A549 (cell line): ENCODE data around the gene UBASH3B. TPM values are rescaled to one million over a fixed set of nuclear protein-coding genes. Genes with fewer than 3 reads are reported as not detected.
"Not testable (repeated sequence)": the region's sequence is repeated elsewhere in the genome, so short reads cannot be mapped to it uniquely, and the experiment has no call there.

Experiments
- ATAC-seq, 2 experiments: fragments of 200-7000 bp in 1 of 2; fragments of >200 bp in 1 of 2; cut with Nextera tagmentation in 1 of 2; cut with Tn5 transposase in 1 of 2; 3 replicates each; pipeline versions ENCODE4 v1.8.0 to v1.9.1; 2018 to 2020; ENCODE audit warnings: mild to moderate bottlenecking in 1 of 2, moderate library complexity in 1 of 2
- CTCF ChIA-PET: fragments of 300-600 bp; sonication (Branson Sonifier 250); formaldehyde crosslinking; extraction: SDS; loops from one replicate; lab custom pipeline; 2021; ENCODE audit warnings: antibody characterized with exemption, inconsistent platforms; lab: Yijun Ruan, JAX
- POLR2A ChIA-PET: fragments of 350-600 bp; formaldehyde crosslinking; extraction: SDS; loops from one replicate; lab custom pipeline; 2021; ENCODE audit warnings: antibody characterized with exemption, inconsistent platforms; lab: Yijun Ruan, JAX
- DNase-seq, 2 experiments: peaks; one replicate each; pipeline versions ENCODE4 v3.0.0 to v3.0.0-alpha.2; 2011 to 2016; ENCODE audit warnings: low read depth in 1 of 2, low spot score in 1 of 2
- FAIRE-seq: peaks from 2 replicates; lab custom pipeline; 2011; peaks lifted over from hg19 to GRCh38; lab: Jason Lieb, UNC
- H3K27ac ChIP-seq, 2 experiments: fragments of >200 bp; sonication (Bioruptor Twin); formaldehyde crosslinking; 3 replicates each; pipeline ENCODE4 v1.5.1; 2016 to 2017
- H3K4me1 ChIP-seq: fragments of >200 bp; sonication (Bioruptor Twin); formaldehyde crosslinking; 3 replicates; pipeline ENCODE4 v1.6.1; 2016
- H3K4me2 ChIP-seq: fragments of >200 bp; sonication (Bioruptor Twin); formaldehyde crosslinking; 3 replicates; pipeline ENCODE4 v1.6.1; 2016
- H3K4me3 ChIP-seq: fragments of >200 bp; sonication (Bioruptor Twin); formaldehyde crosslinking; 3 replicates; pipeline ENCODE4 v1.5.1; 2016
- H3K9me3 ChIP-seq: fragments of >200 bp; sonication (Bioruptor Twin); formaldehyde crosslinking; 3 replicates; pipeline ENCODE4 v1.6.1; 2016
- CBX8 ChIP-seq: fragments of 200-600 bp; sonication (generic); IDR thresholded peaks from 2 replicates; pipeline ENCODE4 v1.6.1; 2016
- CEBPB ChIP-seq, 2 experiments: fragments of >200 bp in 1 of 2; sonication (Bioruptor Twin) in 1 of 2; formaldehyde crosslinking in 1 of 2; IDR thresholded peaks; 2 replicates each; pipeline ENCODE4 v1.6.1; 2012 to 2016
- EHMT2 ChIP-seq: fragments of 200-600 bp; sonication (generic); IDR thresholded peaks from 2 replicates; pipeline ENCODE4 v1.6.1; 2016; ENCODE audit warnings: antibody characterized with exemption, low read depth, mild to moderate bottlenecking, moderate library complexity
- EP300 ChIP-seq, 2 experiments: fragments of >200 bp; sonication (Bioruptor Twin); formaldehyde crosslinking; IDR thresholded peaks; 2 replicates in 1 of 2; 3 replicates in 1 of 2; pipeline ENCODE4 v1.6.1; 2016 to 2017
- ESRRA ChIP-seq: fragments of 150-350 bp; IDR thresholded peaks from 2 replicates; pipeline ENCODE4 v1.6.1; 2014; ENCODE audit warnings: mild to moderate bottlenecking, low read length, borderline replicate concordance
- FOSL2 ChIP-seq, 2 experiments: fragments of 450-650 bp in 1 of 2; fragments of >200 bp in 1 of 2; sonication (Bioruptor Twin) in 1 of 2; formaldehyde crosslinking; IDR thresholded peaks; 2 replicates each; pipeline versions ENCODE4 v1.5.0 to v1.6.1; 2016 to 2020; ENCODE audit warnings: mild to moderate bottlenecking in 1 of 2, moderate library complexity in 1 of 2
- FOXS1 ChIP-seq: fragments of 250-450 bp; sonication (Bioruptor Pico); IDR thresholded peaks from 2 replicates; pipeline ENCODE4 v1.5.0; 2020; ENCODE audit warnings: mild to moderate bottlenecking, moderate library complexity
- GATA3 ChIP-seq: IDR thresholded peaks from 2 replicates; pipeline ENCODE4 v1.6.1; 2012; ENCODE audit warnings: borderline replicate concordance
- HDAC2 ChIP-seq: fragments of 200-600 bp; sonication (generic); IDR thresholded peaks from 2 replicates; pipeline ENCODE4 v1.6.1; 2016
- JUNB ChIP-seq: fragments of >200 bp; sonication (Bioruptor Twin); formaldehyde crosslinking; IDR thresholded peaks from 2 replicates; pipeline ENCODE4 v1.6.1; 2016
- MAFK ChIP-seq: fragments of 450-650 bp; IDR thresholded peaks from 2 replicates; pipeline ENCODE4 v1.6.1; 2014; ENCODE audit not compliant: partially characterized antibody
- MAX ChIP-seq: IDR thresholded peaks from 2 replicates; pipeline ENCODE4 v1.6.1; 2012
- MYC ChIP-seq: IDR thresholded peaks from 2 replicates; pipeline ENCODE4 v1.6.1; 2012; ENCODE audit warnings: mild to moderate bottlenecking, inconsistent platforms, low read length, improper control_type of control experiment, borderline replicate concordance
- REST ChIP-seq: fragments of 200-600 bp; sonication (generic); IDR thresholded peaks from 2 replicates; pipeline ENCODE4 v1.6.1; 2016; ENCODE audit warnings: antibody characterized with exemption, mild to moderate bottlenecking, moderate library complexity
- TP53 ChIP-seq: fragments of 250-450 bp; sonication (Bioruptor Pico); IDR thresholded peaks from 2 replicates; pipeline ENCODE4 v1.5.0; 2021; ENCODE audit warnings: mild to moderate bottlenecking, moderate library complexity
- USF2 ChIP-seq: fragments of 450-650 bp; IDR thresholded peaks from 2 replicates; pipeline ENCODE4 v1.6.1; 2014; ENCODE audit warnings: antibody characterized with exemption
- ZSCAN20 ChIP-seq: fragments of 250-450 bp; sonication (Bioruptor Pico); IDR thresholded peaks from 2 replicates; pipeline ENCODE4 v1.8.0; 2022; ENCODE audit warnings: mild to moderate bottlenecking, moderate library complexity
- WGBS: methylation state at CpG from one replicate; pipeline ENCODE4 v1.1.6; 2017; ENCODE audit errors: missing lambda C conversion rate; 5-methylcytosine and 5-hydroxymethylcytosine counted together
- polyA plus RNA-seq, 4 experiments: library from polyadenylated mRNA; depleted of rRNA in 3 of 4; stranded (reverse); fragments of >200 nt; fragmentation: RNase III in 1 of 4; extraction: RNeasy Plus Mini Kit Qiagen cat#74134 plus additional on column Dnase treatment in 1 of 4; gene quantifications; 2 replicates in 3 of 4; 3 replicates in 1 of 4; pipeline ENCODE4 v1.2.3, GENCODE V29; 2011 to 2017

UBASH3B gene
- polyA plus RNA-seq, 2 of the 4 experiments (the other 2 are of a cell fraction): 33.4 to 43.0 TPM

GRCh38 chr11:122730694-122731093, 75.2 kb downstream of the UBASH3B start:
- Histone ChIP-seq H3K4me2 (peak overlapping the region; percentile 64), H3K27ac (peak overlapping the region; percentile 76 to 91), H3K4me1 (peaks cover 65% of the 10 kb centered on the region)
- POLR2A ChIA-PET, DNase-seq, FAIRE-seq, H3K9me3 ChIP-seq, H3K4me3 ChIP-seq: not testable (repeated sequence)
- WGBS: 87% methylated on average over 8 of the region's 8 CpGs
- ATAC-seq: peak; percentile 47 to 48; a peak in 3 of 6 replicates
- CTCF ChIA-PET: interaction anchor here (0.9 kb wide), 2 partner anchors 14 to 50 kb away, joined by 3 read pairs; no protein-coding TSS in a partner anchor

- WGBS: 0% methylated on average over 2 of the region's 2 CpGs
- no peak for FAIRE-seq
- ChIA-PET POLR2A (no interaction called here), CTCF (interaction anchor here (0.9 to 1.9 kb wide), 2 partner anchors 15 to 98 kb away, joined by 3 to 8 read pairs; no protein-coding TSS in a partner anchor)
- Histone ChIP-seq H3K27ac (peak overlapping the region; percentile 76 to 91), H3K9me3 (no peaks in the 10 kb centered on the region), H3K4me2 (peak overlapping the region; percentile 64), H3K4me3 (no peak overlapping the region), H3K4me1 (peaks cover 68% of the 10 kb centered on the region)
- TF ChIP-seq CBX8 (no peak), CEBPB (IDR thresholded peaks at IDR 0.05) (peak in 1 of 2 experiments; percentile 5; a peak in 1 of 4 replicates), EP300 (IDR thresholded peaks at IDR 0.05) (peak; percentile 28 to 40; a peak in 2 of 5 replicates), EHMT2 (no peak), GATA3 (peak; percentile 90), USF2 (no peak), FOSL2 (IDR thresholded peaks at IDR 0.05) (no peak; the same call in 1 of the 2 replicates), FOSL2 (CRISPR knock-in tag; IDR thresholded peaks at IDR 0.05) (peak; percentile 80), JUNB (peak; percentile 69), HDAC2 (no peak), MAX (peak; percentile 39; the same call in 1 of the 2 replicates)
- DNase-seq: peak; percentile 55 to 79
- peak; percentile 93 to 99 for ATAC-seq
These were observed 76.0 kb downstream of the UBASH3B start for GRCh38 chr11:122731500-122731913.

- 44% methylated on average over 8 of the region's 8 CpGs for WGBS
- H3K4me1 ChIP-seq: peaks cover 73% of the 10 kb centered on the region
- DNase-seq (no peak), ATAC-seq (peak in 1 of 2 experiments; percentile 32; a peak in 3 of 6 replicates), FAIRE-seq (no peak)
- H3K27ac ChIP-seq: peak overlapping the region; percentile 76 to 91
- no peak overlapping the region for H3K4me3 ChIP-seq
- POLR2A ChIA-PET: interaction anchor here (0.8 kb wide), 1 partner anchor 39 kb away, joined by 3 read pairs; no protein-coding TSS in a partner anchor
- peak overlapping the region; percentile 64 for H3K4me2 ChIP-seq
- no peak for TF ChIP-seq ESRRA
- TF ChIP-seq, all 56 proteins: peak for 0
- H3K9me3 ChIP-seq: no peaks in the 10 kb centered on the region
- CTCF ChIA-PET: interaction anchor here (0.9 to 1.9 kb wide), 2 partner anchors 17 to 100 kb away, joined by 3 to 8 read pairs; no protein-coding TSS in a partner anchor
These were observed 77.1 kb downstream of the UBASH3B start for GRCh38 chr11:122732342-122733315.

GRCh38 chr11:122733318-122733717, 77.8 kb downstream of the UBASH3B start:
- FAIRE-seq: no peak
- CTCF ChIA-PET: interaction anchor here (1.9 kb wide), 1 partner anchor 100 kb away, joined by 8 read pairs; no protein-coding TSS in a partner anchor
- Histone ChIP-seq H3K9me3 (no peaks in the 10 kb centered on the region), H3K4me3 (no peak overlapping the region)
- WGBS: 19% methylated on average over 4 of the region's 4 CpGs
- TF ChIP-seq REST: no peak
- TF ChIP-seq FOSL2 (IDR thresholded peaks at IDR 0.05): no peak
- peak; percentile 30; the same call in 1 of the 2 replicates for TF ChIP-seq FOSL2 (CRISPR knock-in tag; IDR thresholded peaks at IDR 0.05)
- TF ChIP-seq JUNB: no peak
- no peak for TF ChIP-seq MAFK
- TF ChIP-seq ZSCAN20 (CRISPR knock-in tag): no peak
- peak; percentile 85; the same call in 1 of the 2 replicates for TF ChIP-seq FOXS1 (CRISPR knock-in tag)
- TF ChIP-seq GATA3: peak; percentile 54; the same call in 1 of the 2 replicates
- TF ChIP-seq MYC: no peak
- no peak for TF ChIP-seq TP53 (CRISPR knock-in tag)
- TF ChIP-seq, all 56 proteins: peak for 3
- ATAC-seq (no peak), DNase-seq (peak in 1 of 2 experiments; percentile 54)
- Histone ChIP-seq H3K4me2 (peak overlapping the region; percentile 64), H3K4me1 (peaks cover 79% of the 10 kb centered on the region), H3K27ac (peak overlapping the region; percentile 76 to 91; a peak in 4 of 6 replicates)
- POLR2A ChIA-PET: no interaction called here
